Left ventricle myocardium inferior (tissue), 1 donor: ENCODE results near the gene IBTK. TPM values are rescaled to one million over a fixed set of nuclear protein-coding genes. Genes with fewer than 3 reads are reported as not detected.
A peak's percentile ranks its signal among the peaks of the same experiment; 100 is the strongest.
"Not testable (repeated sequence)": the region's sequence is repeated elsewhere in the genome, so short reads cannot be mapped to it uniquely, and the experiment has no call there.

Source experiments
- DNase-seq: peaks from one replicate; pipeline ENCODE4 v3.0.0-alpha.2; 2020
- H3K27ac ChIP-seq: fragments of 200-600 bp; replicated peaks from 2 replicates; pipeline ENCODE4 v1.8.0; 2021
- H3K27me3 ChIP-seq: fragments of 200-600 bp; 2 replicates; pipeline ENCODE4 v1.8.0; 2021; ENCODE audit warnings: low read depth
- H3K36me3 ChIP-seq: fragments of 200-600 bp; 2 replicates; pipeline ENCODE4 v1.8.0; 2021
- H3K4me1 ChIP-seq: fragments of 200-600 bp; 2 replicates; pipeline ENCODE4 v1.8.0; 2021
- H3K4me3 ChIP-seq: fragments of 200-600 bp; 2 replicates; pipeline ENCODE4 v1.8.0; 2021; ENCODE audit warnings: mild to moderate bottlenecking, moderate library complexity
- H3K9me3 ChIP-seq: fragments of 200-600 bp; replicated peaks from 2 replicates; pipeline ENCODE4 v1.8.0; 2021
- intact Hi-C: fragments of 100-400 bp; cut with micrococcal nuclease; formaldehyde crosslinking; loops from one replicate; pipeline ENCODE4 v1.11.0; 2022
- long read RNA-seq: library from polyadenylated mRNA; unstranded; transcript quantifications from one replicate; pipeline ENCODE4 v2.0.0, GENCODE V29; 2021
- total RNA-seq: library from RNA; stranded (reverse); fragmentation: NEBNext Ultra II Directional; extraction: Animal tissue kit (Norgen Biotek cat#: 25700); gene quantifications from one replicate; pipeline ENCODE4 v1.2.1, GENCODE V29; 2021
- TF ChIP-seq, protein P1 (sequence below): fragments of 200-600 bp; IDR thresholded peaks from 2 replicates; pipeline ENCODE4 v1.8.0; 2021; ENCODE audit warnings: antibody characterized with exemption, mild to moderate bottlenecking, borderline replicate concordance
- donor health status: DM: no; HTN: yes; CAD: no; lungs with severe emphysema.

IBTK gene, protein sequence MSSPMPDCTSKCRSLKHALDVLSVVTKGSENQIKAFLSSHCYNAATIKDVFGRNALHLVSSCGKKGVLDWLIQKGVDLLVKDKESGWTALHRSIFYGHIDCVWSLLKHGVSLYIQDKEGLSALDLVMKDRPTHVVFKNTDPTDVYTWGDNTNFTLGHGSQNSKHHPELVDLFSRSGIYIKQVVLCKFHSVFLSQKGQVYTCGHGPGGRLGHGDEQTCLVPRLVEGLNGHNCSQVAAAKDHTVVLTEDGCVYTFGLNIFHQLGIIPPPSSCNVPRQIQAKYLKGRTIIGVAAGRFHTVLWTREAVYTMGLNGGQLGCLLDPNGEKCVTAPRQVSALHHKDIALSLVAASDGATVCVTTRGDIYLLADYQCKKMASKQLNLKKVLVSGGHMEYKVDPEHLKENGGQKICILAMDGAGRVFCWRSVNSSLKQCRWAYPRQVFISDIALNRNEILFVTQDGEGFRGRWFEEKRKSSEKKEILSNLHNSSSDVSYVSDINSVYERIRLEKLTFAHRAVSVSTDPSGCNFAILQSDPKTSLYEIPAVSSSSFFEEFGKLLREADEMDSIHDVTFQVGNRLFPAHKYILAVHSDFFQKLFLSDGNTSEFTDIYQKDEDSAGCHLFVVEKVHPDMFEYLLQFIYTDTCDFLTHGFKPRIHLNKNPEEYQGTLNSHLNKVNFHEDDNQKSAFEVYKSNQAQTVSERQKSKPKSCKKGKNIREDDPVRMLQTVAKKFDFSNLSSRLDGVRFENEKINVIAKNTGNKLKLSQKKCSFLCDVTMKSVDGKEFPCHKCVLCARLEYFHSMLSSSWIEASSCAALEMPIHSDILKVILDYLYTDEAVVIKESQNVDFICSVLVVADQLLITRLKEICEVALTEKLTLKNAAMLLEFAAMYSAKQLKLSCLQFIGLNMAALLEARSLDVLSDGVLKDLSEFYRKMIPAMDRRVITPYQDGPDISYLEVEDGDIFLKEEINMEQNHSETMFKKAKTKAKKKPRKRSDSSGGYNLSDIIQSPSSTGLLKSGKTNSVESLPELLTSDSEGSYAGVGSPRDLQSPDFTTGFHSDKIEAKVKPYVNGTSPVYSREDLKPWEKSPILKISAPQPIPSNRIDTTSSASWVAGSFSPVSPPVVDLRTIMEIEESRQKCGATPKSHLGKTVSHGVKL (N-terminal part only)
- total RNA-seq = 28.5 TPM
- long read RNA-seq, full-length matches to known transcripts = 17 of 28 reads
- long read RNA-seq, partial matches to known transcripts = 3 of 28 reads
- long read RNA-seq, other reads (novel, unspliced or antisense) = 8 of 28 reads

DNA sequence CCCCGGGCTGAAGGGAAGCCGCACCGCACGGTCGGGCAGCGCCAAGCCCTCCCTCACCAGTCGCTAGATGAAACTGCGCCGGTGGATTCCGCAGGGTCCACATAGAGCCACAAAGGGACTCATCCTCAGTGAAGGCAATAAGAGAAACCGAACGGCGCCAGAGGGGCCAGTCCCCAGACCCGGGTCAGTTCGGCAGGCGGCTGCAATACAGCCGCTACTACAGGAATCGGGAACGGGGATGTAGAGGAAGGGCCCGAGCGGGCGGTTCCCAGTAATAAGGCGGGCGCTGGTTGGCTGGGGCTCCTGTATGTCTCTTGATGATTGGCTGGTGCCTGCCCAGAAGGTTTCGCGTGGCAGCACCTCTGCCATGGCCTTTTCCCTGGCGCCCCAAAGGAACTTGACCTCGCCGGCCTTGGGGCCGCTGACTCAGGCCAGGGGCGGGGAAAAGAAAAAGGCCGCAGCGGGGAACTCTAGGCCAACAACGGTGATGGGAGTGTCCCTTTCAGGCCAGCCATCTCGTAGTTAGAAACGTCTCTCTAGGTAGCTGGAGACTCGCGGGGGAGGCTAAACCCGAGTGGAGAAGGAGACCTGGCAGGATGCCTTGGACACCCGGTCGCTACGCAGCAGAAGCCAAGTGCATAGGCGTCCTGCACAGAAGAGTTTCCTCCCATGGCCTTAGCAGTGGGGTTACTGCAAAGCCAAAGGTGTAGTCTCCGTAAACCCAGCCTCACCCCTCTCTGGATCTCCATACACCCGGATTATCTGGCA, at the start of gene IBTK:
IBTK (minus strand) TSS at position 240 of the 768 bp plus-strand sequence. CDS start 7,258 bp downstream, outside the sequence.
- Histone ChIP-seq H3K36me3 (no peaks in the 10 kb centered on the region), H3K4me1 (peaks cover 55% of the 10 kb centered on the region), H3K4me3 (peak within 1 kb of the TSS; percentile 92), H3K27me3 (no peaks in the 10 kb centered on the region), H3K9me3 (no peaks in the 10 kb centered on the region), H3K27ac (peak within 1 kb of the TSS; percentile 98)
- intact Hi-C loops = no loop called here
- peak; percentile 95 for DNase-seq
- TF ChIP-seq, protein P1, sequence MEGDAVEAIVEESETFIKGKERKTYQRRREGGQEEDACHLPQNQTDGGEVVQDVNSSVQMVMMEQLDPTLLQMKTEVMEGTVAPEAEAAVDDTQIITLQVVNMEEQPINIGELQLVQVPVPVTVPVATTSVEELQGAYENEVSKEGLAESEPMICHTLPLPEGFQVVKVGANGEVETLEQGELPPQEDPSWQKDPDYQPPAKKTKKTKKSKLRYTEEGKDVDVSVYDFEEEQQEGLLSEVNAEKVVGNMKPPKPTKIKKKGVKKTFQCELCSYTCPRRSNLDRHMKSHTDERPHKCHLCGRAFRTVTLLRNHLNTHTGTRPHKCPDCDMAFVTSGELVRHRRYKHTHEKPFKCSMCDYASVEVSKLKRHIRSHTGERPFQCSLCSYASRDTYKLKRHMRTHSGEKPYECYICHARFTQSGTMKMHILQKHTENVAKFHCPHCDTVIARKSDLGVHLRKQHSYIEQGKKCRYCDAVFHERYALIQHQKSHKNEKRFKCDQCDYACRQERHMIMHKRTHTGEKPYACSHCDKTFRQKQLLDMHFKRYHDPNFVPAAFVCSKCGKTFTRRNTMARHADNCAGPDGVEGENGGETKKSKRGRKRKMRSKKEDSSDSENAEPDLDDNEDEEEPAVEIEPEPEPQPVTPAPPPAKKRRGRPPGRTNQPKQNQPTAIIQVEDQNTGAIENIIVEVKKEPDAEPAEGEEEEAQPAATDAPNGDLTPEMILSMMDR = no peak

DNA sequence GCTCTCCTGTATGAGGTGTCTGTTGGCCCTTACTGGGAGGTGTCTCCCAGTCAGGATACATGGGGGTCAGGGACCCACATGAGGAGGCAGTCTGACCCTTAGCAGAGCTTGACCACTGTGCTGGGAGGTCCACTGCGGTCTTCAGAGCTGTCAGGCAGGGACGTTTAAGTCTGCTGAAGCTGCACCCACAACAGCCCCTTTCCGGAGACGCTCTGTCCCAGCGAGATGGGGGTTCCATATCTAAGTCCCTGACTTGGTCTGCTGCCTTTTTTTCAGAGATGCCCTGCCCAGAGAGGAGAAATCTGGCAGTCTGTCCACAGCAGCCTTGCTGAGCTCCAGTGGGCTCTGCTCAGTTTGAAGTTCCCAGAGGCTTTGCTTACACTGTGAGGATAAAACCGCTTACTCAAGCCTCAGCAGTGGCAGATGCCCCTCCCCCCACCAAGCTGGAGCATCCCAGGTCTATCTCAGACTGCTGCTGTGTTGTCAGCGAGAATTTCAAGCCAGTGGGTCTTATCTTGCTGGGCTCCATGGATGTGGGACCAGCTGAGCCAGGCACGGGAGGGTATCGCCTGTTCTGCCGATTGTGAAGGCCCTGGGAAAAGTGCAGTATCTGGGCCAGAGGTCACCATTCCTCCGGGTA, 36.3 kb upstream of the IBTK start:
- DNase-seq = no peak
- intact Hi-C loops = no loop called here
- TF ChIP-seq, protein P1 = no peak

DNA sequence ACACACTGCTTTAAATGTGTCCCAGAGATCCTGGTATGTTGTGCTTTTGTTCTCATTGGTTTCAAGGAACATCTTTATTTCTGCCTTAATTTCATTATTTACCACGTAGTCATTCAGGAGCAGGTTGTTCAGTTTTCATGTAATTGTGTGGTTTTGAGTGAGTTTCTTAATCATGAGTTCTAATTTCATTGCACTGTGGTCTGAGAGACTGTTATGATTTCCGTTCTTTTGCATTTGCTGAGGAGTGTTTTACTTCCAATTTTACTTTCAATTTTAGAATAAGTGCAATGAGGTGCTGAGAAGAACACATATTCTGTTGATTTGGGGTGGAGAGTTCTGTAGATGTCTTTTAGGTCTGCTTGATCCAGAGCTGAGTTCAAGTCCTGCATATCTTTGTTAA, 34.0 kb upstream of the IBTK start:
- intact Hi-C loops, DNase-seq, H3K4me3 ChIP-seq, H3K27ac ChIP-seq, H3K36me3 ChIP-seq, H3K4me1 ChIP-seq, H3K9me3 ChIP-seq: not testable (repeated sequence)
- H3K27me3 ChIP-seq = peaks cover 13% of the 10 kb centered on the region

More for the DNA sequence above, 36.3 kb upstream of the IBTK start:
- no peak overlapping the region for H3K27ac ChIP-seq
- no peak overlapping the region for H3K4me3 ChIP-seq
- no peaks in the 10 kb centered on the region for H3K4me1 ChIP-seq
- peaks cover 19% of the 10 kb centered on the region for H3K27me3 ChIP-seq
- H3K9me3 ChIP-seq = peaks cover 6% of the 10 kb centered on the region
- H3K36me3 ChIP-seq = no peaks in the 10 kb centered on the region

DNA sequence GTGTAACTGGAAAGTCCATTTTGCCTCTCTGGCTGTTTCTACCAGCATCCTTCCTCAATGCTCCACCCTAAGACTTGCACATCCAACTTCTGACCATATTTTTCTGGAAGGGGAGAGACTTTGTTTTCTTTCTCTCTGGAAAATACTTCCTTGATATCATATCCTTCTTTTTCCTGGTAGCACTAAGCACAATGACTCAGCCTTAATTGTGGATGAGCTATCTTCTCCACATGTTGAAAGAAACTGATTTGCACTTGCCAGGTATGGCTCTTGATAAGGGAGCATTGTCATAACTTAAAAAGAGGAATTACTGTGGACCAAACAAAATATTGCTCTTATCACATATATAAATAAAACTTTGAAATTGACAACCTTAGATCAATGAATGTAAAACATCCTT, 30.1 kb upstream of the IBTK start:
- TF ChIP-seq, protein P1 = no peak
- Histone ChIP-seq H3K4me3 (no peak overlapping the region), H3K27ac (no peak overlapping the region), H3K27me3 (no peaks in the 10 kb centered on the region), H3K4me1 (no peaks in the 10 kb centered on the region), H3K36me3 (no peaks in the 10 kb centered on the region), H3K9me3 (peaks cover 6% of the 10 kb centered on the region)
- DNase-seq = no peak
- intact Hi-C loops = no loop called here

DNA sequence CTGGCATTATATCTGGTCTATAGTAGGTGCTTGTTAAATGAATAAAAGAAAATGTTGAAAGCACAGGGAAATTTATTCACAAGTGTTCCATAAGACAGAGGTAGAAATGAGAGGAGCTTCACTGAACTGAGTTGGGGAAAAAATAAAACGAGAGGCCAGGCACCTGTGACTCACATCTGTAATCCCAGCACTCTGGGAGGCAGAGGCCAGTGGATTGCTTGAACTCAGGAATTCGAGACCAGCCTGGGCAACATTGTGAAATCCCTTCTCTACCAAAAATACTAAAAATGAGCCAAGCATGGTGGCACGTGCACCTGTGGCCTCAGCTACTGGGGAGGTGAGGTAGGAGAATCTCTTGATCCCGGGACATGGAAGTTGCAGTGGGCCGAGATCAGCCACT, 28.1 kb upstream of the IBTK start:
- H3K9me3 ChIP-seq = peaks cover 6% of the 10 kb centered on the region
- H3K27ac ChIP-seq = no peak overlapping the region
- H3K27me3 ChIP-seq = no peaks in the 10 kb centered on the region
- DNase-seq = no peak
- intact Hi-C loops = no loop called here
- no peaks in the 10 kb centered on the region for H3K4me1 ChIP-seq
- H3K4me3 ChIP-seq = no peak overlapping the region
- H3K36me3 ChIP-seq = no peaks in the 10 kb centered on the region
- TF ChIP-seq, protein P1 = no peak
